GM18508 (cell line): ENCODE results near the gene EXOC8.

ENCODE experiments used
- ATAC-seq: cut with Tn5 transposase; IDR thresholded peaks from one replicate; pipeline ENCODE4 v1.9.1; 2021; ENCODE audit warnings: moderate number of reproducible peaks; ENCODE audit not compliant: insufficient read depth, unreplicated experiment

The EXOC8 gene

GRCh38 chr1:231317306-231318014 is 20.2 kb downstream of the EXOC8 start:
- no peak for ATAC-seq

DNA sequence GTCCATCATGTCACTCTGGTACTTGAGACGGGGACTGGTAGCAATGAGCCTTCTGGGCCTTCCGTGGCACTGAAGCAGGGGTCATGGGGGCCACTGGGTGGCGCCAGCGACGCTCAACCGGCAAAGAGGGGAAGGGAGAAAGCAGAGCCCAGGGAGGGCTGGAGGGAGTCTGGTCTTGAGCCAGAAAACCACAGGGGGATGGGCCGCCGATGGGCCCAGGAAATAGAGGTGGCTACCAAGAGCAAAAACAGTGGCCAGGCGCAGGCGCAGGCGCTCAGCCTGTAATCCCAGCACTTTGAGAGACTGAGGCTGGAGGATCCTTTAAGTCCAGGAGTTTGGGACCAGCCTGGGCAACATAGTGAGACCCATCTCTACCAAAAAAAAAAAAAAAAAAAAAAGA is 21.8 kb downstream of the EXOC8 start:
- no peak for ATAC-seq

DNA sequence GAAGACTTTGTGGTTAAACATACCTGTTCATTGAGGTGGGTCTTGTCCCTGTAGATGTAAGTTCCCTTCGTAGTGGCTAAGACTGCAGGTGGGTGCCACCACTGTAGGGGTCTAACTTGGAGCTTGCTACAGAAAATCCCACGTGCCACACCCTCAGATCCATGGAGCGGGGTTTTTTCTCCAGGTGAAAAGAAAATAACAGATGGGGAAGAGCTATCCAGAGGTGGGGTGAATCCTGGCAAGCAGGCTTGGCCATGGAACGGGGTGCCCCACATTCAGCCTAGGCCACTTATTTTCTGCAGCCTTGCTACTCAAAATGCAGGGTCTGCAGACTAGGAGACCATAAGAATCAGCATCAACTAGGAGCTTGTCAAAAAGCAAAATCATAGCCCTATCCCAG is 24.0 kb downstream of the EXOC8 start:
- ATAC-seq = no peak

DNA sequence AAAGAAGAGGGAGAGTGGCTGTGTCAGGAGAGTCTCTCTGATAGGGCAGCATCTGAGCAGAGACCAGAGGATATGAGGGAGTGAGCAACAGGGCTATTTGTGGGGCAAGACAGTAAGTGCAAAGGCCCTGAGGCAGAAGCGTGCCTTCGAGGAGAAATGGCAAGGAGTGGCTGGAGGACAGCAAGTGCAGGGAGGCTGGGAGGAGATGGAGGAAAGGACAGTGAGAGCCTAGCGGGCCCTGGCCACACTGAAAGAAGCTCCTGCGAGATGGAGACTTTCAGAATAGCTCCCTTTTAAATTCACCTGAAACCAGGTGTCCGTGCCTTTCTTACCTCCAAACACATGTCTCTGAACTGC is 25.2 kb downstream of the EXOC8 start:
- no peak for ATAC-seq

- ATAC-seq = no peak
Observed at GRCh38 chr1:231311720-231312431, 25.8 kb downstream of the EXOC8 start.

DNA sequence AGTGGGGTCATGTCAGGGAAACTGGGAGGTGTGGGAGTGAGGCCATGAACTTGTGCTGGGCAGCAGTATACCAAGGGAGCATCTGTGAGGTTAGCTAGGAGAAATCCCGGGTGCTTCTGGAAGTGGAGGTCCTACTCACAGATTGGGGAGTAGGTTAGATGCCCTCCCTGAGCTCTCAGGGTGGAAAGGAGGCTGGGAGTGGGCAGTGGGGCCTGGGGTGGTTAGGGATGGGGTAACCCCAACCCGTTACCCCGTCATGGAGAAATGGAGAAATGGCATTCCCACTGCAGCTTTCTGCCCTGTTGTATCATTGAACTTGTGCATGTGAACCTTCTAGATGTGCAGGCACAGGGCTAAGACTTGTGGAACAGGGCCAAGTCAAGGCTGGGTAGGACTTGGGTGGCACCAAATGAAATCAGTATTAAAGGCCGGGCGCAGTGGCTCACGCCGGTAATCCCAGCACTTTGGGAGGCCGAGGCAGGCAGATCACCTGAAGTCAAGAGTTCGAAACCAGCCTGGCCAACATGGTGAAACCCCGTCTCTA is 27.2 kb downstream of the EXOC8 start:
- ATAC-seq = no peak

GRCh38 chr1:231301990-231302389 is 35.7 kb downstream of the EXOC8 start:
- no peak for ATAC-seq

DNA sequence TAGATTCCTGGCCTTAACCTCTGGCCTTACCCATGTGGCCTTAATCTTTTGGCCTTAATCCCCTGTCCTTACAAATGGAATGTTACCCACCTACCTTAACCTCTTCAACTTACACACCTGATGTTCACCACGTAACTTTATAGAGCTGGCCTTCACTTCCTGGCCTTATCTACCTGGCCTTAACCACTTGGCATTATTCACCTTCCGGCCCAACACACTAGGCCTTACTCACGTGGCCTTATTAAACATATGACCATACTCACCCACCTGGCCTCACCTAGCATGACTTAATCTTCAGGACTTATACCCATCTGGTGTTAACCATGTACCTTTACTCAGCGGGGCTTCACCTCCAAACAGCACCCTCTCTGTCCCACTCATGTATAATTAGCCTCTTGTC is 41.7 kb downstream of the EXOC8 start:
- ATAC-seq = no peak

GRCh38 chr1:231286603-231287002 is 51.0 kb downstream of the EXOC8 start:
- no peak for ATAC-seq

GRCh38 chr1:231284441-231284840 is 53.2 kb downstream of the EXOC8 start:
- no peak for ATAC-seq
